Measurements from ENCODE around the gene TNN. TPM values are rescaled to one million over a fixed set of nuclear protein-coding genes. Genes with fewer than 3 reads are reported as not detected.

The TNN gene
- total RNA-seq, 1 experiment from 2014 or later: 0.11 TPM

DNA sequence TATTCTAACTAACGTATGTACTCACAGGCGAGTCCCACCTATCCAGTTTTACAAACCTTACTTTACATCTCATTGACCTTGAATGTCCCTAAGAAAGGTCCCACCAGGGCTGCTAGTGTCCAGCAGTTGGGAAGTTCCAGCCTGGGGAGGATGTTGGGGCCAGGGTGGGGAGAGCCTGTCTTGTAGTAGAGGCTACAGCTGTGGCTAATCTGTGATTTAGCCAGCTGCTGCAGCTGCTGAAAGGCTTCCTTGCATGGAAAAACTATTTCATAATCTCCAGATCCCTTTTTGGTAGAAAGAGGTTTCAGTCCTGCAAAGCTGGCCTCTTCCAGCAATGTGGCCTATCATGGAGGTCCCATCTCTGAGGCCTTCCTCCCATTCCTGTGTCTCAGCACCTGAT is 23.1 kb downstream of the TNN start:
- no peak overlapping the region for H3K4me3 Mint-ChIP-seq
- WGBS (ENCODE audit: extremely low coverage, insufficient read length, low lambda C conversion rate): no CpG with 5 or more reads among the region's 2 CpGs
- H2AFZ ChIP-seq (ENCODE audit: low read length): no peak overlapping the region
- peaks cover 3% of the 10 kb centered on the region for H3K4me1 ChIP-seq (ENCODE audit: insufficient read depth, low read length)
- H2AK5ac ChIP-seq (ENCODE audit: insufficient read length, low read length): no peak overlapping the region
- H3K9ac ChIP-seq (ENCODE audit: extremely low read depth, insufficient read length, low read length): no peak overlapping the region
- H4K5ac ChIP-seq (ENCODE audit: insufficient read length, low read depth, low read length): no peak overlapping the region
- no peak overlapping the region for H3K18ac ChIP-seq (ENCODE audit: insufficient read length, low read depth, low read length)
- no peak overlapping the region for H2BK5ac ChIP-seq (ENCODE audit: insufficient read length, low read length)
- no peak overlapping the region for H3K14ac ChIP-seq (ENCODE audit: insufficient read depth, low read length)
- peaks cover 2% of the 10 kb centered on the region; the same call in 1 of the 2 replicates for H3K27me3 Mint-ChIP-seq (ENCODE audit: low read depth)
- no peak overlapping the region for H4K8ac ChIP-seq (replicated peaks; ENCODE audit: insufficient read length, low read depth, low read length)
- DNase-seq: no peak
- peaks cover 8 to 16% of the 10 kb centered on the region in 2 experiments for H3K4me1 Mint-ChIP-seq
- no peak overlapping the region for H3K27ac Mint-ChIP-seq
- H3K23me2 ChIP-seq (ENCODE audit: insufficient read length, low read depth, low read length, poor library complexity, severe bottlenecking): no peaks in the 10 kb centered on the region
- no peak overlapping the region for H2BK120ac ChIP-seq (ENCODE audit: low read depth, low read length, poor library complexity, severe bottlenecking)
- no peak overlapping the region for H3K56ac ChIP-seq (ENCODE audit: insufficient read length, low read depth, low read length)
- H3K4ac ChIP-seq (ENCODE audit: low read depth, low read length): no peak overlapping the region
- H2BK20ac ChIP-seq (ENCODE audit: low read depth, low read length, poor library complexity, severe bottlenecking): no peak overlapping the region
- H3K79me1 ChIP-seq (ENCODE audit: insufficient read depth, low read depth, low read length, poor library complexity, severe bottlenecking): no peaks in the 10 kb centered on the region
- H2BK12ac ChIP-seq (ENCODE audit: insufficient read length, low read depth, low read length): no peak overlapping the region
- H3K4me2 ChIP-seq (ENCODE audit: insufficient read depth, insufficient read length, low read length): no peak overlapping the region
- H3K79me2 ChIP-seq (ENCODE audit: insufficient read depth, low read length): no peaks in the 10 kb centered on the region
- H3K27me3 ChIP-seq (ENCODE audit: insufficient read depth, low read length): no peaks in the 10 kb centered on the region
- no peak overlapping the region for H3T11ph ChIP-seq (ENCODE audit: low read length)
- no peaks in the 10 kb centered on the region for H4K20me1 ChIP-seq (ENCODE audit: control insufficient read depth, insufficient read depth, insufficient read length)
- no peaks in the 10 kb centered on the region for H3K9me3 ChIP-seq (ENCODE audit: control insufficient read depth, low read depth, low read length)
- no peak overlapping the region for H3K23ac ChIP-seq (ENCODE audit: insufficient read length, low read depth, low read length)
- no peak overlapping the region for H4K91ac ChIP-seq (ENCODE audit: insufficient read length, low read depth, low read length)
- no peaks in the 10 kb centered on the region; a peak in 1 of 7 replicates for H3K36me3 Mint-ChIP-seq (ENCODE audit: insufficient read depth in 1 of 3, low read depth in 3 of 3)
- no peaks in the 10 kb centered on the region for H3K9me3 Mint-ChIP-seq
- TF ChIP-seq, protein P1, sequence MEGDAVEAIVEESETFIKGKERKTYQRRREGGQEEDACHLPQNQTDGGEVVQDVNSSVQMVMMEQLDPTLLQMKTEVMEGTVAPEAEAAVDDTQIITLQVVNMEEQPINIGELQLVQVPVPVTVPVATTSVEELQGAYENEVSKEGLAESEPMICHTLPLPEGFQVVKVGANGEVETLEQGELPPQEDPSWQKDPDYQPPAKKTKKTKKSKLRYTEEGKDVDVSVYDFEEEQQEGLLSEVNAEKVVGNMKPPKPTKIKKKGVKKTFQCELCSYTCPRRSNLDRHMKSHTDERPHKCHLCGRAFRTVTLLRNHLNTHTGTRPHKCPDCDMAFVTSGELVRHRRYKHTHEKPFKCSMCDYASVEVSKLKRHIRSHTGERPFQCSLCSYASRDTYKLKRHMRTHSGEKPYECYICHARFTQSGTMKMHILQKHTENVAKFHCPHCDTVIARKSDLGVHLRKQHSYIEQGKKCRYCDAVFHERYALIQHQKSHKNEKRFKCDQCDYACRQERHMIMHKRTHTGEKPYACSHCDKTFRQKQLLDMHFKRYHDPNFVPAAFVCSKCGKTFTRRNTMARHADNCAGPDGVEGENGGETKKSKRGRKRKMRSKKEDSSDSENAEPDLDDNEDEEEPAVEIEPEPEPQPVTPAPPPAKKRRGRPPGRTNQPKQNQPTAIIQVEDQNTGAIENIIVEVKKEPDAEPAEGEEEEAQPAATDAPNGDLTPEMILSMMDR (conservative IDR thresholded peaks at IDR 0.05): no peak
- H3K27ac ChIP-seq (ENCODE audit: insufficient read length, low read depth, low read length): no peak overlapping the region
- no peak overlapping the region for H2BK15ac ChIP-seq (ENCODE audit: low read depth, low read length)
